ENCODE results near the gene PFDN6. TPM values are rescaled to one million over a fixed set of nuclear protein-coding genes. Genes with fewer than 3 reads are reported as not detected.
A peak's percentile ranks its signal among the peaks of the same experiment; 100 is the strongest.

The PFDN6 gene
- total RNA-seq, 1 donor from 2014 or later, result 39.9 TPM

GRCh38 chr6:33299237-33299944 is 10.0 kb downstream of the PFDN6 start:
- Mint-ChIP-seq H3K27me3 (ENCODE audit: low read depth) (no peaks in the 10 kb centered on the region), H3K4me3 (peak overlapping the region; percentile 99), H3K27ac (peak overlapping the region; percentile 99), H3K36me3 (peaks cover 1% of the 10 kb centered on the region), H3K4me1 (peaks cover 22% of the 10 kb centered on the region), H3K9me3 (no peaks in the 10 kb centered on the region)
- TF ChIP-seq CTCF (IDR thresholded peaks at IDR 0.05; ENCODE audit: unreplicated experiment), result peak; percentile 69
- DNase-seq (ENCODE audit: low spot score in 2 of 2, unreplicated experiment in 2 of 2), result peak in 1 of 2 experiments; percentile 85

DNA sequence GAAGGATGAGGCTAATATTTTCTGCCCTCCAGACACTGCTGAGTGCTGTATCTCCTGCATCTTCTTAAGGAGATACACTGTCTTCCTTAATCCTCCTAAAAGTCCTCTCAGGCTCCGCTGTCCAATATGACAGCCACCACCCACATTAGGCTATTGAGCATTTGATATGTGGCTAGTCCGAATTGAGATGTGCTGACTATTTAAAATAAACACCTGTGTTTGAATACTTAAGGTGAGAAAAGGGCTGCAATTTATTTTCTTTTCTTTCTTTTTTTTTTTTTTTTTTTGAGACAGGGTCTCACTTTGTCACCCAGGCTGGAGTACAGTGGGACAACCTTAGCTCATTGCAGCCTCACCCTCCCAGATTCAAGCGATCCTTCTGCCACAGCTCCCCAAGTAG is 12.5 kb downstream of the PFDN6 start:
- peak overlapping the region; percentile 6 for H3K4me3 Mint-ChIP-seq
- no peaks in the 10 kb centered on the region for H3K27me3 Mint-ChIP-seq (ENCODE audit: low read depth)
- no peaks in the 10 kb centered on the region for H3K9me3 Mint-ChIP-seq
- no peak for DNase-seq (ENCODE audit: low spot score in 2 of 2, unreplicated experiment in 2 of 2)
- peaks cover 19% of the 10 kb centered on the region for H3K4me1 Mint-ChIP-seq
- peak overlapping the region; percentile 10 for H3K27ac Mint-ChIP-seq
- TF ChIP-seq CTCF (IDR thresholded peaks at IDR 0.05; ENCODE audit: unreplicated experiment), result no peak
- peaks cover 10% of the 10 kb centered on the region for H3K36me3 Mint-ChIP-seq

DNA sequence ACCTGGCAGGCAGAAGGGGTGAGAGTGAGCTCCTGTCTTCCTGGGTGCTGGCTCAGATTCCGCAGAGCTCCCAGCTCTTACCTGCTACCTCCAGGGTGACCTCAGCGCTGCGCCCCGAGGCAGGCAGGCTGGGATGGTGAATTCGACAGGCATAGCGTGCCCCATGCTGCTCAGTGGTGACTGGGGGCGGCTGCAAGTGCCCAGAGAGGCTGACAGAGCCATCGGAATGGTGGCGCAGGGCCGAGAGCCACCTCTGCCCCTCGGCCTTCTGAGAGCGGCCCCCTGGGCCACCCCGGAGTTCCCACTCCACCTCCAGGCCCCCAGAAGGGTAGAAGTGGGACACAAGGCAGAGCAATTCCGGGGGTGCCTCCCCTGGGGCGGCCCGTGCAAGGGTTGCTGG is 14.8 kb downstream of the PFDN6 start:
- H3K27ac Mint-ChIP-seq, result no peak overlapping the region
- no peaks in the 10 kb centered on the region for H3K27me3 Mint-ChIP-seq (ENCODE audit: low read depth)
- H3K4me1 Mint-ChIP-seq, result peaks cover 12% of the 10 kb centered on the region
- no peaks in the 10 kb centered on the region for H3K9me3 Mint-ChIP-seq
- H3K36me3 Mint-ChIP-seq, result peaks cover 14% of the 10 kb centered on the region
- no peak for TF ChIP-seq CTCF (IDR thresholded peaks at IDR 0.05; ENCODE audit: unreplicated experiment)
- H3K4me3 Mint-ChIP-seq, result no peak overlapping the region
- no peak for DNase-seq (ENCODE audit: low spot score in 2 of 2, unreplicated experiment in 2 of 2)

DNA sequence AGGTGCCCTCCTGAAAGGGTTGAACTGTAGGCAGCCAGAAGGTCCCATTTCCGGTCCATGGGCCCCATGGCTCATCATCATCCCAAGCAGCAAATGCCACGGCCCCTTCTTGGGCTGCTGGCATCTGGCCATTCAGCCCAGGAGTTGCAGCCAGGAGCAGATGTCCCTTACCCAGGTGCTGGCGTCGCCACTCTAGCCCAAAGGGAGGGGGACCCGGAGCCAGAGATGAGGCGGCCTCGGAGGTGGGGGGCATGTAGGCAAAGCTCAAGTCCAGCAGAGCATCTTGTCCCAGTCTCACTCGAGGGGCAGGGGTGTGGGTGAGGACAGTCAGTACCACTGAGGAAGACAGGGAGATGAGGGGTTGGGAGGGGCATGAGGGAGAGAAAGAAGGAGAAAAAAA is 15.7 kb downstream of the PFDN6 start:
- Mint-ChIP-seq H3K9me3 (no peaks in the 10 kb centered on the region), H3K36me3 (peaks cover 14% of the 10 kb centered on the region), H3K4me1 (peaks cover 4% of the 10 kb centered on the region), H3K27ac (no peak overlapping the region), H3K4me3 (no peak overlapping the region), H3K27me3 (ENCODE audit: low read depth) (no peaks in the 10 kb centered on the region)
- no peak for TF ChIP-seq CTCF (IDR thresholded peaks at IDR 0.05; ENCODE audit: unreplicated experiment)
- no peak for DNase-seq (ENCODE audit: low spot score in 2 of 2, unreplicated experiment in 2 of 2)

GRCh38 chr6:33306356-33306755 is 17.0 kb downstream of the PFDN6 start:
- Mint-ChIP-seq H3K36me3 (peaks cover 14% of the 10 kb centered on the region), H3K4me1 (no peaks in the 10 kb centered on the region)

More at GRCh38 chr6:33306356-33306755, 17.0 kb downstream of the PFDN6 start:
- DNase-seq (ENCODE audit: low spot score in 2 of 2, unreplicated experiment in 2 of 2), result no peak
- TF ChIP-seq CTCF (IDR thresholded peaks at IDR 0.05; ENCODE audit: unreplicated experiment), result no peak
- H3K27me3 Mint-ChIP-seq (ENCODE audit: low read depth), result no peaks in the 10 kb centered on the region
- no peak overlapping the region for H3K4me3 Mint-ChIP-seq
- no peaks in the 10 kb centered on the region for H3K9me3 Mint-ChIP-seq
- H3K27ac Mint-ChIP-seq, result no peak overlapping the region
